GM23338 (cell line): ENCODE measurements around the gene TMEM61. TPM values are rescaled to one million over a fixed set of nuclear protein-coding genes. Genes with fewer than 3 reads are reported as not detected.

Experiments
- ATAC-seq: fragments of 200-7000 bp; cut with Tn5 transposase; 3 replicates; pipeline ENCODE4 v1.9.1; 2020
- DNase-seq: peaks from one replicate; pipeline ENCODE4 v3.0.0-alpha.2; 2015; ENCODE audit warnings: low spot score
- H2AFZ ChIP-seq: fragments of 200-600 bp; sonication (generic); 2 replicates; pipeline ENCODE4 v1.8.0; 2016; ENCODE audit warnings: antibody characterized with exemption, mild to moderate bottlenecking, moderate library complexity
- H3F3A ChIP-seq: fragments of 200-600 bp; sonication (generic); replicated peaks from 2 replicates; pipeline ENCODE4 v1.8.0; 2017; ENCODE audit warnings: antibody characterized with exemption, mixed run types, low read depth
- H3K27ac ChIP-seq: fragments of 200-600 bp; sonication (generic); 2 replicates; pipeline ENCODE4 v1.6.1; 2016; ENCODE audit warnings: low read depth
- H3K27me3 ChIP-seq: fragments of 200-600 bp; sonication (generic); 2 replicates; pipeline ENCODE4 v1.8.0; 2016; ENCODE audit warnings: mild to moderate bottlenecking, mixed run types, moderate library complexity; ENCODE audit not compliant: insufficient read depth
- H3K36me3 ChIP-seq: fragments of 200-600 bp; sonication (generic); 2 replicates; pipeline ENCODE4 v1.8.0; 2016; ENCODE audit warnings: mild to moderate bottlenecking; ENCODE audit not compliant: insufficient read depth
- H3K4me1 ChIP-seq: fragments of 200-600 bp; sonication (generic); 2 replicates; pipeline ENCODE4 v1.8.0; 2016; ENCODE audit warnings: mild to moderate bottlenecking, moderate library complexity; ENCODE audit not compliant: insufficient read depth
- H3K4me2 ChIP-seq: fragments of 200-600 bp; sonication (generic); 2 replicates; pipeline ENCODE4 v1.7.1; 2017; ENCODE audit warnings: mixed run types
- H3K4me3 ChIP-seq: fragments of 200-600 bp; sonication (generic); 2 replicates; pipeline ENCODE4 v1.6.1; 2016; ENCODE audit warnings: mixed run types
- H3K79me2 ChIP-seq: fragments of 200-600 bp; sonication (generic); replicated peaks from 2 replicates; pipeline ENCODE4 v1.8.0; 2017; ENCODE audit warnings: mild to moderate bottlenecking; ENCODE audit not compliant: insufficient read depth
- H3K9me2 ChIP-seq: fragments of 200-600 bp; sonication (generic); 2 replicates; pipeline ENCODE4 v1.8.0; 2017; ENCODE audit not compliant: insufficient read depth
- H4K20me1 ChIP-seq: fragments of 200-600 bp; sonication (generic); replicated peaks from 2 replicates; pipeline ENCODE4 v1.8.0; 2017; ENCODE audit warnings: mild to moderate bottlenecking; ENCODE audit not compliant: insufficient read depth
- H3K27ac Mint-ChIP-seq: 2 replicates; pipeline ENCODE4 v1.8.0; 2020; ENCODE audit warnings: inconsistent platforms, mild to moderate bottlenecking, moderate library complexity, mixed read lengths
- H3K27me3 Mint-ChIP-seq: 3 replicates; pipeline ENCODE4 v1.8.0; 2022; ENCODE audit warnings: low read depth, mild to moderate bottlenecking, moderate library complexity, mixed read lengths, inconsistent platforms; ENCODE audit not compliant: insufficient read depth, poor library complexity
- H3K36me3 Mint-ChIP-seq: 3 replicates; pipeline ENCODE4 v1.8.0; 2021; ENCODE audit warnings: low read depth, mild to moderate bottlenecking, inconsistent platforms, moderate library complexity, mixed read lengths
- H3K4me1 Mint-ChIP-seq: 3 replicates; pipeline ENCODE4 v1.8.0; 2020; ENCODE audit warnings: mild to moderate bottlenecking, inconsistent platforms, mixed read lengths
- H3K4me3 Mint-ChIP-seq: 3 replicates; pipeline ENCODE4 v1.8.0; 2021; ENCODE audit warnings: moderate library complexity, mild to moderate bottlenecking, inconsistent platforms, mixed read lengths
- H3K9me3 Mint-ChIP-seq: 3 replicates; pipeline ENCODE4 v1.8.0; 2020; ENCODE audit warnings: moderate library complexity, mild to moderate bottlenecking, inconsistent platforms, mixed read lengths
- CTCF ChIP-seq, 2 experiments: fragments of 200-600 bp in 1 of 2; sonication (generic) in 1 of 2; conservative IDR thresholded peaks; 2 replicates each; pipeline versions ENCODE4 v1.5.1 to v1.6.1; 2016 to 2017; ENCODE audit warnings: antibody characterized with exemption in 2 of 2, low read depth in 2 of 2, mild to moderate bottlenecking in 2 of 2, moderate library complexity in 1 of 2
- EZH2phosphoT487 ChIP-seq: fragments of 200-600 bp; sonication (generic); IDR thresholded peaks from one replicate; pipeline ENCODE4 v1.8.1; 2018; ENCODE audit warnings: antibody characterized with exemption; ENCODE audit not compliant: unreplicated experiment
- JUNB ChIP-seq: IDR thresholded peaks from one replicate; pipeline ENCODE4 v1.6.1; 2016; ENCODE audit warnings: antibody characterized with exemption; ENCODE audit not compliant: unreplicated experiment
- REST ChIP-seq: IDR thresholded peaks from one replicate; pipeline ENCODE4 v1.6.1; 2018; ENCODE audit warnings: antibody characterized with exemption; ENCODE audit not compliant: unreplicated experiment
- STAT1 ChIP-seq: IDR thresholded peaks from one replicate; pipeline ENCODE4 v1.6.1; 2016; ENCODE audit warnings: antibody characterized with exemption; ENCODE audit not compliant: unreplicated experiment
- ZNF114 ChIP-seq: fragments of 250-450 bp; sonication (Bioruptor Pico); IDR thresholded peaks from 2 replicates; pipeline ENCODE4 v1.5.0; 2020; ENCODE audit warnings: mild to moderate bottlenecking, moderate library complexity
- ZNF331 ChIP-seq: fragments of 250-450 bp; sonication (Bioruptor Pico); IDR thresholded peaks from 2 replicates; pipeline ENCODE4 v1.5.0; 2020; ENCODE audit warnings: low read depth, mild to moderate bottlenecking, moderate library complexity
- ZNF462 ChIP-seq: fragments of 250-450 bp; sonication (Bioruptor Pico); IDR thresholded peaks from 2 replicates; pipeline ENCODE4 v1.5.0; 2020; ENCODE audit warnings: mild to moderate bottlenecking, moderate library complexity
- polyA plus RNA-seq: library from polyadenylated mRNA; unstranded; fragments of >200 nt; fragmentation: Nextera tagmentation; extraction: Ambion mirVana; gene quantifications from 2 replicates; pipeline ENCODE4 v1.2.1, GENCODE V29; 2016
- total RNA-seq: library from RNA; depleted of rRNA; stranded (reverse); fragments of >200 nt; shearing (Covaris generic); gene quantifications from 2 replicates; pipeline ENCODE4 v1.2.3, GENCODE V29; 2014

Gene TMEM61
- total and polyA plus RNA-seq, 2 experiments from 2014 or later: 2.0 to 3.6 TPM

GRCh38 chr1:55010194-55010886, 29.9 kb downstream of the TMEM61 start (continued):
- TF ChIP-seq REST: no peak

- H2AFZ ChIP-seq: no peak overlapping the region
- peak overlapping the region; percentile 64 for H3K4me2 ChIP-seq
- H4K20me1 ChIP-seq: no peaks in the 10 kb centered on the region
- H3K9me2 ChIP-seq: no peaks in the 10 kb centered on the region
- Mint-ChIP-seq H3K27me3 (peaks cover 10% of the 10 kb centered on the region), H3K9me3 (peaks cover 17% of the 10 kb centered on the region), H3K27ac (no peak overlapping the region), H3K4me3 (no peak overlapping the region), H3K4me1 (peaks cover 15% of the 10 kb centered on the region), H3K36me3 (peaks cover 9% of the 10 kb centered on the region)
- TF ChIP-seq STAT1 (no peak), CTCF (conservative IDR thresholded peaks at IDR 0.05; ENCODE audit: low read depth in 2 of 2) (peak; percentile 50 to 61), EZH2phosphoT487 (no peak), ZNF331 (CRISPR knock-in tag) (no peak)
- no peak overlapping the region for H3K4me3 ChIP-seq
- DNase-seq: peak; percentile 59
- ATAC-seq: peak; percentile 87
- H3F3A ChIP-seq: no peaks in the 10 kb centered on the region
- H3K4me1 ChIP-seq: peaks cover 16% of the 10 kb centered on the region; the same call in 1 of the 2 replicates
- H3K36me3 ChIP-seq: no peaks in the 10 kb centered on the region
- no peaks in the 10 kb centered on the region for H3K27me3 ChIP-seq
- no peak overlapping the region for H3K27ac ChIP-seq
- no peaks in the 10 kb centered on the region for H3K79me2 ChIP-seq
Measured at GRCh38 chr1:55010887-55011217, 30.4 kb downstream of the TMEM61 start.

- Histone ChIP-seq H3K79me2 (no peaks in the 10 kb centered on the region), H3K4me3 (no peak overlapping the region), H4K20me1 (no peaks in the 10 kb centered on the region), H3K4me2 (no peak overlapping the region), H2AFZ (no peak overlapping the region), H3K27ac (no peak overlapping the region), H3F3A (no peaks in the 10 kb centered on the region), H3K4me1 (peaks cover 16% of the 10 kb centered on the region; the same call in 1 of the 2 replicates), H3K36me3 (no peaks in the 10 kb centered on the region), H3K27me3 (no peaks in the 10 kb centered on the region), H3K9me2 (no peaks in the 10 kb centered on the region)
- Mint-ChIP-seq H3K27ac (no peak overlapping the region), H3K4me3 (no peak overlapping the region), H3K36me3 (peaks cover 9% of the 10 kb centered on the region), H3K4me1 (peaks cover 15% of the 10 kb centered on the region), H3K27me3 (peaks cover 12% of the 10 kb centered on the region), H3K9me3 (peaks cover 17% of the 10 kb centered on the region)
- no peak for DNase-seq
- ATAC-seq: no peak
- TF ChIP-seq STAT1 (no peak), ZNF331 (CRISPR knock-in tag) (no peak), JUNB (no peak), ZNF462 (no peak), ZNF114 (CRISPR knock-in tag) (no peak)
Measured at GRCh38 chr1:55012661-55013060, 32.2 kb downstream of the TMEM61 start.
